Measurements from ENCODE around the gene INPPL1.

- TF ChIP-seq ZNF565 (CRISPR knock-in tag; conservative IDR thresholded peaks at IDR 0.05; ENCODE audit: low read depth) (no peak), GLIS3 (CRISPR knock-in tag; IDR thresholded peaks at IDR 0.05) (no peak), ZNF70 (CRISPR knock-in tag; IDR thresholded peaks at IDR 0.05) (no peak), ESRRG (CRISPR knock-in tag; IDR thresholded peaks at IDR 0.05) (no peak), ISL1 (CRISPR knock-in tag; IDR thresholded peaks at IDR 0.05) (no peak), CSRNP3 (CRISPR knock-in tag; IDR thresholded peaks at IDR 0.05) (no peak), TOX (CRISPR knock-in tag; IDR thresholded peaks at IDR 0.05; ENCODE audit: borderline replicate concordance) (no peak)
Measured at GRCh38 chr11:72234514-72234830, 9.9 kb downstream of the INPPL1 start.
